Stimulated activated naive B cell treated with anti-CD40 and anti-IgM and Interleukin-4, amounts not matched to agents 10 μg/mL and 1 μg/mL and 100 μg/mL, for 72 hours (primary cell): ENCODE results near the gene NXPH4.

Experiments used
- ATAC-seq, 2 donors: fragments of 150-1000 bp; cut with Tn5 transposase; replicated peaks; 2 replicates each; pipeline ENCODE4 v1.10.0; 2021; ENCODE audit warnings: moderate library complexity in 1 of 2
- DNase-seq: peaks from one replicate; pipeline ENCODE4 v3.0.0; 2021
- H3K27ac Mint-ChIP-seq: one replicate; pipeline ENCODE4 v1.8.0; 2022; ENCODE audit warnings: mild to moderate bottlenecking, mixed read lengths
- H3K27me3 Mint-ChIP-seq, 2 donors: one replicate each; pipeline ENCODE4 v1.8.0; 2022; ENCODE audit warnings: mixed read lengths in 2 of 2
- H3K36me3 Mint-ChIP-seq, 2 donors: one replicate each; pipeline ENCODE4 v1.8.0; 2022; ENCODE audit warnings: mixed read lengths in 2 of 2, mild to moderate bottlenecking in 1 of 2
- H3K4me1 Mint-ChIP-seq, 2 donors: one replicate each; pipeline ENCODE4 v1.8.0; 2022; ENCODE audit warnings: mixed read lengths in 2 of 2, mild to moderate bottlenecking in 1 of 2
- H3K4me3 Mint-ChIP-seq, 2 donors: one replicate each; pipeline ENCODE4 v1.8.0; 2022; ENCODE audit warnings: mild to moderate bottlenecking in 2 of 2, mixed read lengths in 2 of 2, moderate library complexity in 1 of 2
- H3K9me3 Mint-ChIP-seq, 2 donors: one replicate each; pipeline ENCODE4 v1.8.0; 2022; ENCODE audit warnings: mixed read lengths in 2 of 2, mild to moderate bottlenecking in 1 of 2

NXPH4 gene

GRCh38 chr12:57178213-57178612 lies 38.4 kb upstream of the NXPH4 start:
- no peak overlapping the region for H3K4me3 Mint-ChIP-seq
- no peaks in the 10 kb centered on the region for H3K9me3 Mint-ChIP-seq
- DNase-seq (no peak), ATAC-seq (no peak)
- H3K36me3 Mint-ChIP-seq = no peaks in the 10 kb centered on the region
- H3K27me3 Mint-ChIP-seq = peaks cover 4 to 12% of the 10 kb centered on the region in 2 donors
- H3K27ac Mint-ChIP-seq = no peak overlapping the region
- peaks cover 2 to 6% of the 10 kb centered on the region in 2 donors for H3K4me1 Mint-ChIP-seq

DNA sequence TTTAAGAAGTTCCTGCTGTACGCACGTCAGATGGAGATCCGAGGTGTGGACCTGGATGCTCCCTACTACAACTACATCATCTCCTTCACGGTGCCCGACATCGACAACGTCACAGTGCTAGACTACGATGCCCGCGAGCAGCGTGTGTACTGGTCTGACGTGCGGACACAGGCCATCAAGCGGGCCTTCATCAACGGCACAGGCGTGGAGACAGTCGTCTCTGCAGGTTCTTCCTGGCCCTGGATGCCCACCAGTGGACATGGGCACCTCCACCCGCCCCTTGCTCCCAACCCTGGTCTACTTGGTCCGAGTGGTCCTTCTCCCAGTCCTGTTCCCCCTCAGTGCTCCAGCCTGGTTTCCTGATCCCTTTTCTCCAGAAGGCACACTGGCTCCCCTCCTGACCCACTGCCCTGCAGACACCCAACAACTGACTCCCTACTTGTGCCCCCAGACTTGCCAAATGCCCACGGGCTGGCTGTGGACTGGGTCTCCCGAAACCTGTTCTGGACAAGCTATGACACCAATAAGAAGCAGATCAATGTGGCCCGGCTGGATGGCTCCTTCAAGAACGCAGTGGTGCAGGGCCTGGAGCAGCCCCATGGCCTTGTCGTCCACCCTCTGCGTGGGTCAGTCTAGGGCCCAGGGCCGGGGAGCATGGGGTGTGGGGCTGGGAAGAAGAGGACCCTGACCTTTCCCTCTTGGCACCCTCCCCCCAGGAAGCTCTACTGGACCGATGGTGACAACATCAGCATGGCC lies 37.1 kb upstream of the NXPH4 start:
- H3K27me3 Mint-ChIP-seq = peaks cover 4 to 20% of the 10 kb centered on the region in 2 donors
- no peak overlapping the region for H3K27ac Mint-ChIP-seq
- H3K4me3 Mint-ChIP-seq = no peak overlapping the region
- DNase-seq (no peak), ATAC-seq (no peak)
- H3K4me1 Mint-ChIP-seq = peaks cover 3 to 7% of the 10 kb centered on the region in 2 donors
- no peaks in the 10 kb centered on the region for H3K36me3 Mint-ChIP-seq
- H3K9me3 Mint-ChIP-seq = no peaks in the 10 kb centered on the region

DNA sequence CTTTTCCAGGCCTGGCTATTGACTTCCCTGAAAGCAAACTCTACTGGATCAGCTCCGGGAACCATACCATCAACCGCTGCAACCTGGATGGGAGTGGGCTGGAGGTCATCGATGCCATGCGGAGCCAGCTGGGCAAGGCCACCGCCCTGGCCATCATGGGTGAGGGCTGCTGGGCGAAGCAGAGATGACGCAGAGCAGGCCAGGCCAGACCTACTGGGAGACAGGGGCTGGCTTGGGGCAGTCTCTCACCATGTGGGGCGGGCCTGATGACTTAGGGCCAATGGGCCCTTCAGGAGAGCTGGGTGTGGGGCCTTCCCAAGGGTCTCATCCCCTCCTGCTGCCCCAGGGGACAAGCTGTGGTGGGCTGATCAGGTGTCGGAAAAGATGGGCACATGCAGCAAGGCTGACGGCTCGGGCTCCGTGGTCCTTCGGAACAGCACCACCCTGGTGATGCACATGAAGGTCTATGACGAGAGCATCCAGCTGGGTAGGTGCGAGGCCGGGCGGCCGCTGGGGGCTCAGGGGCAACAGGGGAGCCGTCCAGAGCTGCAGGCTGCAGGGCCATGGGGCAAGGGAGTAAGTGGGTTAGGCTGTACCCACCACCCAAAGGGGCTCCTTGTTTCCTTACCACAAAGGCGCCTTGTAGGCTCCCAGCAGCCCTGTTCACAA lies 36.1 kb upstream of the NXPH4 start:
- no peak for DNase-seq
- H3K27ac Mint-ChIP-seq = no peak overlapping the region
- no peaks in the 10 kb centered on the region for H3K9me3 Mint-ChIP-seq
- no peaks in the 10 kb centered on the region for H3K36me3 Mint-ChIP-seq
- peaks cover 3 to 7% of the 10 kb centered on the region in 2 donors for H3K4me1 Mint-ChIP-seq
- no peak for ATAC-seq
- H3K27me3 Mint-ChIP-seq = peaks cover 4 to 20% of the 10 kb centered on the region in 2 donors
- H3K4me3 Mint-ChIP-seq = no peak overlapping the region

GRCh38 chr12:57181072-57181471 lies 35.5 kb upstream of the NXPH4 start:
- DNase-seq (no peak), ATAC-seq (no peak)
- H3K4me1 Mint-ChIP-seq = peaks cover 3 to 7% of the 10 kb centered on the region in 2 donors
- no peak overlapping the region for H3K4me3 Mint-ChIP-seq
- no peak overlapping the region for H3K27ac Mint-ChIP-seq
- H3K9me3 Mint-ChIP-seq = no peaks in the 10 kb centered on the region
- H3K36me3 Mint-ChIP-seq = no peaks in the 10 kb centered on the region
- peaks cover 4 to 20% of the 10 kb centered on the region in 2 donors for H3K27me3 Mint-ChIP-seq

- H3K36me3 Mint-ChIP-seq = no peaks in the 10 kb centered on the region
- peaks cover 3 to 7% of the 10 kb centered on the region in 2 donors for H3K4me1 Mint-ChIP-seq
- peaks cover 4 to 20% of the 10 kb centered on the region in 2 donors for H3K27me3 Mint-ChIP-seq
- DNase-seq (no peak), ATAC-seq (no peak)
- H3K9me3 Mint-ChIP-seq = no peaks in the 10 kb centered on the region
- no peak overlapping the region for H3K27ac Mint-ChIP-seq
- no peak overlapping the region for H3K4me3 Mint-ChIP-seq
Observed at GRCh38 chr12:57181561-57182155, 34.9 kb upstream of the NXPH4 start.

- Mint-ChIP-seq H3K4me3 (no peak overlapping the region), H3K4me1 (peaks cover 3 to 7% of the 10 kb centered on the region in 2 donors)
Observed at GRCh38 chr12:57182918-57183575, 33.5 kb upstream of the NXPH4 start.

DNA sequence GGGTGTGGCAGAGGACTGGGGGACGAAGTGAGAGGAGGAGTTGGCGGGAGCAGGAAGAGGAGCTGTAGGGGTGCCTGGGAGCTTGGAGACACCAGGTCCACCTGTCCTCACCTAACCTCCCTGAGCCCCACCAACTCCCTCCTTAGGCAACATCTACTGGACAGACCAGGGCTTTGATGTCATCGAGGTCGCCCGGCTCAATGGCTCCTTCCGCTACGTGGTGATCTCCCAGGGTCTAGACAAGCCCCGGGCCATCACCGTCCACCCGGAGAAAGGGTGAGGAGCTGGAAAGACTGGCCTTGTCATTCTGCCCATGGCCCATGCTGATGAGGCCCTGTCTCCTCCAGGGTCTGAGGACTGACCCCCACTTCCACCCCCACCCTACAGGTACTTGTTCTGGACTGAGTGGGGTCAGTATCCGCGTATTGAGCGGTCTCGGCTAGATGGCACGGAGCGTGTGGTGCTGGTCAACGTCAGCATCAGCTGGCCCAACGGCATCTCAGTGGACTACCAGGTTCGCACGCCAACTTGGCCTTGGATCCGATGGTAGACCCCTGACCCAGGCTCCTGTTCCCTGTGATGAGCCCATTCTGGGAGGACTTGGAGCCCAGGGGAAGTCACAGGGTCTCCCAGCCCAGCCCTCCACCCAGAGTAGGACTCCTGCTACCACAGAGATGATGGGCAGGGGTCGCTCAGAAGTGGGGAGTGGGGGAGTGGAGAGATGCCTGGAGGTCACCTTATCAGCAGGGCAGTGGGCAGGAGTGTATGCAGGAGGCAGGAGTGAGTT lies 32.5 kb upstream of the NXPH4 start:
- Mint-ChIP-seq H3K27ac (no peak overlapping the region), H3K4me3 (no peak overlapping the region), H3K4me1 (peaks cover 3 to 7% of the 10 kb centered on the region in 2 donors), H3K36me3 (no peaks in the 10 kb centered on the region), H3K27me3 (peaks cover 0 to 20% of the 10 kb centered on the region in 2 donors), H3K9me3 (no peaks in the 10 kb centered on the region)
- DNase-seq (no peak), ATAC-seq (no peak)

More at GRCh38 chr12:57182918-57183575, 33.5 kb upstream of the NXPH4 start:
- no peak overlapping the region for H3K27ac Mint-ChIP-seq
- ATAC-seq = peak; percentile 97 to 98
- H3K27me3 Mint-ChIP-seq = peaks cover 4 to 20% of the 10 kb centered on the region in 2 donors
- no peaks in the 10 kb centered on the region for H3K36me3 Mint-ChIP-seq
- no peaks in the 10 kb centered on the region for H3K9me3 Mint-ChIP-seq
- DNase-seq = peak; percentile 66

DNA sequence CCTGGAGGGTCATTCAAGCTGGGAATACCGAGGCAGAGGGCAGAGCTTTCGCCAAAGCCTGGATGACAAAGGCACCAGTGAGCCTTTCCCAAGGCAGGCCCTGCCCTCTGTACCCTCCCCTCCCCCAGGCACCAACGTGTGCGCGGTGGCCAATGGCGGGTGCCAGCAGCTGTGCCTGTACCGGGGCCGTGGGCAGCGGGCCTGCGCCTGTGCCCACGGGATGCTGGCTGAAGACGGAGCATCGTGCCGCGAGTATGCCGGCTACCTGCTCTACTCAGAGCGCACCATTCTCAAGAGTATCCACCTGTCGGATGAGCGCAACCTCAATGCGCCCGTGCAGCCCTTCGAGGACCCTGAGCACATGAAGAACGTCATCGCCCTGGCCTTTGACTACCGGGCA lies 31.2 kb upstream of the NXPH4 start:
- no peak overlapping the region for H3K4me3 Mint-ChIP-seq
- H3K36me3 Mint-ChIP-seq = no peaks in the 10 kb centered on the region
- ATAC-seq (no peak), DNase-seq (no peak)
- H3K4me1 Mint-ChIP-seq = peaks cover 3 to 7% of the 10 kb centered on the region in 2 donors
- no peak overlapping the region for H3K27ac Mint-ChIP-seq
- H3K9me3 Mint-ChIP-seq = no peaks in the 10 kb centered on the region
- peaks cover 0 to 20% of the 10 kb centered on the region in 2 donors for H3K27me3 Mint-ChIP-seq

- no peak for DNase-seq
- H3K36me3 Mint-ChIP-seq = no peaks in the 10 kb centered on the region
- H3K4me1 Mint-ChIP-seq = peaks cover 3 to 7% of the 10 kb centered on the region in 2 donors
- H3K4me3 Mint-ChIP-seq = no peak overlapping the region
- H3K27me3 Mint-ChIP-seq = peaks cover 0 to 20% of the 10 kb centered on the region in 2 donors
- ATAC-seq = no peak
- H3K9me3 Mint-ChIP-seq = no peaks in the 10 kb centered on the region
- H3K27ac Mint-ChIP-seq = no peak overlapping the region
Observed at GRCh38 chr12:57185906-57186508, 30.6 kb upstream of the NXPH4 start.

DNA sequence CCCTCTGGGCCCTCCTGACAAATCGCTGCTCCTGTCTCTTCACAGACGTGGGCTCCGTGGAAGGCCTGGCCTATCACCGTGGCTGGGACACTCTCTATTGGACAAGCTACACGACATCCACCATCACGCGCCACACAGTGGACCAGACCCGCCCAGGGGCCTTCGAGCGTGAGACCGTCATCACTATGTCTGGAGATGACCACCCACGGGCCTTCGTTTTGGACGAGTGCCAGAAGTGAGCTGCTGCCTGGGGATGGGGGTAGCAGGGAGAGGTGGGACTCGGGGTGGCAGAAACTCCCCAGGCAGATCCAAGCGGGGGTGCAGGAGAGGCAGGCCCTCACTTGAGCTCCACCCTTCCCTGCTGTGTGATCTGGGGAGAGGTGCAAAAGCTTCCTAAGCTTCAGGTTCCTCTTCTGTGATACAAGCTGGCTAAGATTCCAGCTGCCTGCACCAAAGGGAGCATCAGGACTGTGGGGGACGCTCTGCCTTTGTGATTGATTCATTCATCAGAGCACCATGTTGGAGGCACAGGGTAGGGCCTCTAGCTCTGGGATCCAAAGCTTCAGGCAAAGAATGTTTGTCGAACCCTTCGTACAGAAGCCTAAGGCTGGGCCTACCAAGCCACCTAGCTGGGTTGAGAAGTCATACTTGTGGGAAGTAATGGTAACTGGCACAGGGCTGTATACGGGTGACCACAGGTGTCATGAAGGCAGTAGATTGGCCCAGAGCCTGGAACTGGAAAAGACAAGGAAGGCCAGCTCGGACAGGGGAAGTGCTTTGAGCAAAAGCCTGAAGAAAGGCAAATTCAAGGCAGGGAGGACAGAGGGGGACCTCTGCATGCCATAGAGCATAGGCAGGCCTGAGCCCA lies 29.1 kb upstream of the NXPH4 start:
- H3K27ac Mint-ChIP-seq = no peak overlapping the region
- DNase-seq = no peak
- H3K9me3 Mint-ChIP-seq = no peaks in the 10 kb centered on the region
- H3K4me3 Mint-ChIP-seq = no peak overlapping the region
- H3K27me3 Mint-ChIP-seq = peaks cover 0 to 15% of the 10 kb centered on the region in 2 donors
- H3K4me1 Mint-ChIP-seq = peaks cover 3 to 7% of the 10 kb centered on the region in 2 donors
- no peak for ATAC-seq
- no peaks in the 10 kb centered on the region for H3K36me3 Mint-ChIP-seq

DNA sequence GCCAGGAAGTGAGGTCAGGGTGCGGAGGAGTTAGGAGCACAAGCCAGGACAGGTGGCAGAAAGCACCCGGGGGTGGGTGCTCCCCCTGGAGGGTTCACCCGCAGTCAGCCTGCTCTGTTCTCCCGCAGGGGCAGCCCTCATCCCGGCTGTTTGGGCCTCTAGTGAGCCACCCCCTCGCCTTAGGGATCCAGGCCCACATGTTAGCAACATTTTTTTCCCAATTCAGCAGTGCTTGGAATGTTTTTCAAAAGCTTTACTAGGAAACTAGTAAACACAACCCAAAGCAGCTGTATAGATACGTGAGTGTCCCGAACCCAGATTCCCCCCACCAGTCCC lies 28.5 kb upstream of the NXPH4 start:
- peaks cover 2 to 3% of the 10 kb centered on the region in 2 donors for H3K4me1 Mint-ChIP-seq
- peaks cover 0 to 17% of the 10 kb centered on the region in 2 donors for H3K27me3 Mint-ChIP-seq
- no peak overlapping the region for H3K27ac Mint-ChIP-seq
- no peaks in the 10 kb centered on the region for H3K9me3 Mint-ChIP-seq
- no peaks in the 10 kb centered on the region for H3K36me3 Mint-ChIP-seq
- no peak overlapping the region for H3K4me3 Mint-ChIP-seq
- DNase-seq = no peak
- no peak for ATAC-seq

DNA sequence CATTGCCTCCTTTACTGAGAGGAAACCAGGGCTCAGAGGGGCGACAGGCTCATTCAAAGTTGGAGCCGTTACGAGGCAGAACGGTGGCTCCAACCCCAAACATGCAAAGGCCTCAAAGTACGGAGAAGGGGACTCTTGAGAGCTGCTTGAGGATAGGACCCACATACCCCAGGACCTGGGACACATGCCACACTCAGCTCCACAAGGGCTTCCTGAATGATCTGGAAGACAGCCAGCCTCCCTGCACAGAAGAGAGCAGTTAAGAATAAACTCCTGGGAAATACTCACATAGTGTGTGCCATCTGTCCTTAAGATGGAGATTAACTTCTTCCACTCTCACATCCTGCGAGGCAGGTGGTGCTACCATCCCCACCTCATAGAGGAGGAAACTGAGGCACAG lies 26.6 kb upstream of the NXPH4 start:
- no peaks in the 10 kb centered on the region for H3K36me3 Mint-ChIP-seq
- no peak overlapping the region for H3K4me3 Mint-ChIP-seq
- no peak overlapping the region for H3K27ac Mint-ChIP-seq
- H3K9me3 Mint-ChIP-seq = no peaks in the 10 kb centered on the region
- peaks cover 0 to 10% of the 10 kb centered on the region in 2 donors for H3K27me3 Mint-ChIP-seq
- no peak for ATAC-seq
- H3K4me1 Mint-ChIP-seq = no peaks in the 10 kb centered on the region
- DNase-seq = no peak

- Mint-ChIP-seq H3K36me3 (no peaks in the 10 kb centered on the region), H3K9me3 (no peaks in the 10 kb centered on the region), H3K4me1 (no peaks in the 10 kb centered on the region), H3K4me3 (no peak overlapping the region), H3K27ac (no peak overlapping the region), H3K27me3 (peaks cover 0 to 11% of the 10 kb centered on the region in 2 donors)
- DNase-seq (no peak), ATAC-seq (no peak)
Observed at GRCh38 chr12:57190821-57191220, 25.8 kb upstream of the NXPH4 start.
